ENCODE measurements around the gene KIAA0319L.

GRCh38 chr1:35546614-35547013, 10.6 kb downstream of the KIAA0319L start:
- TF ChIP-seq CTCF (IDR thresholded peaks at IDR 0.05): no peak
- no peak for TF ChIP-seq EZH2 (IDR thresholded peaks at IDR 0.05)

All from neural progenitor cell (in vitro differentiated cells).